Right lobe of liver (tissue), 4 donors: Measurements from ENCODE around the gene NBEA.

Source experiments
- POLR2A ChIP-seq: fragments of 450-650 bp; IDR thresholded peaks from one replicate; pipeline ENCODE4 v1.6.1; 2017; ENCODE audit warnings: antibody characterized with exemption, mild to moderate bottlenecking
- TF ChIP-seq, protein P1 (sequence below), 4 donors: fragments of 200-600 bp in 3 of 4; fragments of 450-650 bp in 1 of 4; IDR thresholded peaks; one replicate each; pipeline versions ENCODE4 v1.5.1 to v1.8.0; 2016 to 2022; ENCODE audit warnings: antibody characterized with exemption in 4 of 4, mild to moderate bottlenecking in 2 of 4
- donor health status: DM: no; HTN: no; CAD: no.
- donor health status: DM: no; HTN: no; CAD: no.
- donor health status: DM: no; HTN: yes; CAD: no.

DNA sequence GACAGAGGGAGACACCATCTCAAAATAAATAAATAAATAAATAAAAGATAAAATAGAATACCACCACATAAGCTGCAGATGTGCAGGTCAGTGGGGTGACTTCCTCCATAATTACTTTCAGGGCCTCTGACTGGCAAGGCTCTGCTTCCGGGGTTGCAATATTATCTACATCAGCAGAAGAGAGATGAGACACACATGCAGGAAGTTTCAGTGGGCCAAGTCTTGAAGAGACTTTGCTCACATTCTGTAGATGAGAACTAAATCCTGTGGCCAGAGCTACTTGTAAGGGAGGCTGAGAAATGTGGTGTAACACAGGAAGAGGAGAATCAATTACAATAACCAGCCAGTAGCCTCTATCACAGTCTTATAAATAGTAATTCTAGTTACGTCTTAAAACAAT is 624.3 kb downstream of the NBEA start:
- TF ChIP-seq, protein P1, sequence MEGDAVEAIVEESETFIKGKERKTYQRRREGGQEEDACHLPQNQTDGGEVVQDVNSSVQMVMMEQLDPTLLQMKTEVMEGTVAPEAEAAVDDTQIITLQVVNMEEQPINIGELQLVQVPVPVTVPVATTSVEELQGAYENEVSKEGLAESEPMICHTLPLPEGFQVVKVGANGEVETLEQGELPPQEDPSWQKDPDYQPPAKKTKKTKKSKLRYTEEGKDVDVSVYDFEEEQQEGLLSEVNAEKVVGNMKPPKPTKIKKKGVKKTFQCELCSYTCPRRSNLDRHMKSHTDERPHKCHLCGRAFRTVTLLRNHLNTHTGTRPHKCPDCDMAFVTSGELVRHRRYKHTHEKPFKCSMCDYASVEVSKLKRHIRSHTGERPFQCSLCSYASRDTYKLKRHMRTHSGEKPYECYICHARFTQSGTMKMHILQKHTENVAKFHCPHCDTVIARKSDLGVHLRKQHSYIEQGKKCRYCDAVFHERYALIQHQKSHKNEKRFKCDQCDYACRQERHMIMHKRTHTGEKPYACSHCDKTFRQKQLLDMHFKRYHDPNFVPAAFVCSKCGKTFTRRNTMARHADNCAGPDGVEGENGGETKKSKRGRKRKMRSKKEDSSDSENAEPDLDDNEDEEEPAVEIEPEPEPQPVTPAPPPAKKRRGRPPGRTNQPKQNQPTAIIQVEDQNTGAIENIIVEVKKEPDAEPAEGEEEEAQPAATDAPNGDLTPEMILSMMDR (IDR thresholded peaks at IDR 0.05) = no peak
- TF ChIP-seq POLR2A = no peak
